Endothelial cell of umbilical vein (primary cell): Measurements from ENCODE around the gene FAM32A. TPM values are rescaled to one million over a fixed set of nuclear protein-coding genes. Genes with fewer than 3 reads are reported as not detected.
A peak's percentile ranks its signal among the peaks of the same experiment; 100 is the strongest.

Experiments
- BruUV-seq: library from RNA; stranded (reverse); fragments of 400-500 nt; replicated peaks from 2 replicates; lab custom pipeline; 2021; lab: Mats Ljungman, UMichigan
- CTCF ChIA-PET: fragments of 300-600, 350-600 bp; sonication (Branson Sonifier 250); formaldehyde crosslinking; loops from one replicate; lab custom pipeline; 2021; ENCODE audit warnings: antibody characterized with exemption, inconsistent platforms; lab: Charles Lee
- POLR2A ChIA-PET: fragments of 300-600, 350-600 bp; sonication (Branson Sonifier 250); formaldehyde crosslinking; loops from one replicate; lab custom pipeline; 2021; ENCODE audit warnings: antibody characterized with exemption, inconsistent platforms; lab: Charles Lee
- DNase-seq: peaks from one replicate; pipeline ENCODE4 v3.0.0-alpha.2; 2011; ENCODE audit warnings: low read depth, low spot score
- FAIRE-seq: peaks from 2 replicates; lab custom pipeline; 2011; peaks lifted over from hg19 to GRCh38; lab: Jason Lieb, UNC
- H2AFZ ChIP-seq: 2 replicates; pipeline ENCODE4 v1.6.0; 2012; ENCODE audit warnings: low read depth, low read length, control low read depth, inconsistent platforms
- H3K27ac ChIP-seq: 2 replicates; pipeline ENCODE4 v1.5.1; 2011; ENCODE audit warnings: low read depth, mild to moderate bottlenecking, control low read depth, low read length, moderate library complexity; ENCODE audit not compliant: insufficient read depth
- H3K27me3 ChIP-seq, 2 experiments: 2 replicates each; pipeline versions ENCODE4 v1.6.0 to v1.6.1; 2011; ENCODE audit warnings: low read length in 2 of 2, mixed read lengths in 1 of 2; ENCODE audit not compliant: control insufficient read depth in 2 of 2, insufficient read depth in 2 of 2
- H3K36me3 ChIP-seq, 2 experiments: 2 replicates in 1 of 2; 3 replicates in 1 of 2; pipeline ENCODE4 v1.5.1; 2011; ENCODE audit warnings: low read length in 2 of 2, mild to moderate bottlenecking in 1 of 2, moderate library complexity in 1 of 2; ENCODE audit not compliant: control insufficient read depth in 2 of 2, insufficient read depth in 2 of 2; ENCODE audit errors: extremely low read depth in 1 of 2
- H3K4me1 ChIP-seq: 3 replicates; pipeline ENCODE4 v1.5.1; 2011; ENCODE audit warnings: mild to moderate bottlenecking, low read length; ENCODE audit not compliant: control insufficient read depth, insufficient read depth; ENCODE audit errors: extremely low read depth
- H3K4me2 ChIP-seq: 2 replicates; pipeline ENCODE4 v1.6.1; 2011; ENCODE audit warnings: low read length, control low read depth, mixed read lengths; ENCODE audit not compliant: insufficient read depth
- H3K4me3 ChIP-seq, 3 experiments: fragments of 200-600 bp in 1 of 3; sonication (generic), shearing (Covaris generic) in 1 of 3; replicated peaks in 1 of 3; 2 replicates each; pipeline ENCODE4 v1.5.1; 2011 to 2016; ENCODE audit warnings: control low read depth in 3 of 3, low read length in 3 of 3, mild to moderate bottlenecking in 2 of 3, inconsistent platforms in 1 of 3, low read depth in 1 of 3, moderate library complexity in 1 of 3; ENCODE audit not compliant: insufficient read depth in 1 of 3
- H3K79me2 ChIP-seq: 2 replicates; pipeline ENCODE4 v1.6.0; 2012; ENCODE audit warnings: low read length, inconsistent platforms; ENCODE audit not compliant: control insufficient read depth, insufficient read depth
- H3K9ac ChIP-seq: replicated peaks from 2 replicates; pipeline ENCODE3; 2011; ENCODE audit warnings: low read length, control low read depth; ENCODE audit not compliant: insufficient read depth; ENCODE audit errors: extremely low read depth
- H3K9me1 ChIP-seq: replicated peaks from 3 replicates; pipeline ENCODE4 v1.6.0; 2011; ENCODE audit warnings: mild to moderate bottlenecking, low read length; ENCODE audit not compliant: control insufficient read depth, insufficient read depth; ENCODE audit errors: extremely low read depth
- H3K9me3 ChIP-seq: replicated peaks from 2 replicates; pipeline ENCODE4 v1.5.1; 2012; ENCODE audit warnings: low read length, inconsistent platforms; ENCODE audit not compliant: control insufficient read depth, insufficient read depth
- H4K20me1 ChIP-seq: replicated peaks from 2 replicates; pipeline ENCODE3; 2011; ENCODE audit warnings: mild to moderate bottlenecking, low read length; ENCODE audit not compliant: control insufficient read depth, insufficient read depth; ENCODE audit errors: extremely low read depth
- CTCF ChIP-seq, 2 donors: IDR thresholded peaks; 1 replicate in 1 of 2; 2 replicates in 1 of 2; pipeline ENCODE4 v1.5.1; 2011; ENCODE audit warnings: low read length in 2 of 2, mild to moderate bottlenecking in 2 of 2, moderate library complexity in 2 of 2, control low read depth in 1 of 2, inconsistent platforms in 1 of 2, low read depth in 1 of 2; ENCODE audit not compliant: insufficient read depth in 1 of 2; ENCODE audit errors: extremely low read depth in 1 of 2
- EZH2 ChIP-seq: IDR thresholded peaks from 2 replicates; pipeline ENCODE4 v1.6.1; 2012; ENCODE audit warnings: borderline replicate concordance, low read depth, mild to moderate bottlenecking, moderate library complexity, low read length, inconsistent platforms; ENCODE audit not compliant: severe bottlenecking
- FOS ChIP-seq: IDR thresholded peaks from 2 replicates; pipeline ENCODE4 v1.6.1; 2011; ENCODE audit warnings: mild to moderate bottlenecking, low read length, moderate library complexity, borderline replicate concordance; ENCODE audit not compliant: insufficient read depth
- GATA2 ChIP-seq: IDR thresholded peaks from 2 replicates; pipeline ENCODE4 v1.7.0; 2011; ENCODE audit warnings: low read depth, mild to moderate bottlenecking, moderate library complexity, mixed read lengths, low read length; ENCODE audit not compliant: insufficient read length, insufficient read depth
- JUN ChIP-seq: IDR thresholded peaks from 2 replicates; pipeline ENCODE4 v1.6.1; 2011; ENCODE audit warnings: borderline replicate concordance, low read depth; ENCODE audit not compliant: insufficient read length, insufficient read depth
- MYC ChIP-seq: IDR thresholded peaks from one replicate; pipeline ENCODE4 v1.6.1; 2011; ENCODE audit warnings: mild to moderate bottlenecking, low read depth, low read length
- POLR2A ChIP-seq: IDR thresholded peaks from 2 replicates; pipeline ENCODE4 v1.6.1; 2012; ENCODE audit warnings: low read depth, mild to moderate bottlenecking, control low read depth, low read length
- POLR2AphosphoS5 ChIP-seq: IDR thresholded peaks from 2 replicates; pipeline ENCODE4 v1.6.1; 2012; ENCODE audit warnings: low read depth, mild to moderate bottlenecking, control low read depth, low read length, moderate library complexity; ENCODE audit not compliant: insufficient read depth
- dilution Hi-C: fragments of 300-500 bp; cut with MboI; formaldehyde crosslinking; loops from one replicate; pipeline ENCODE4 v1.15.0; 2019; ENCODE audit warnings: low sequenced_read_pairs; ENCODE audit not compliant: extremely low pct_ligation_motif_present
- intact Hi-C: fragments of 100-400 bp; cut with micrococcal nuclease; formaldehyde crosslinking; loops from one replicate; pipeline ENCODE4 v1.10.0; 2022
- polyA plus RNA-seq, 4 experiments: library from polyadenylated mRNA; depleted of rRNA in 3 of 4; stranded (reverse) in 3 of 4; unstranded in 1 of 4; fragments of >200 nt; gene quantifications; 2 replicates each; pipeline versions ENCODE4 v1.2.1 to v1.2.3, GENCODE V29; 2011 to 2012; ENCODE audit warnings: missing spikeins in 1 of 4
- total RNA-seq: library from RNA; stranded (reverse); gene quantifications from 2 replicates; pipeline ENCODE4 v1.2.3, GENCODE V29; 2021
- TF ChIP-seq, protein P1 (sequence below): IDR thresholded peaks from 2 replicates; pipeline ENCODE4 v1.6.1; 2011; ENCODE audit not compliant: insufficient read depth, insufficient read length

Gene FAM32A
- total and polyA plus RNA-seq, 2 donors (not counting 3 experiments of a cell fraction or from before 2014, with no cell fraction given) = 82.8 to 130 TPM

DNA sequence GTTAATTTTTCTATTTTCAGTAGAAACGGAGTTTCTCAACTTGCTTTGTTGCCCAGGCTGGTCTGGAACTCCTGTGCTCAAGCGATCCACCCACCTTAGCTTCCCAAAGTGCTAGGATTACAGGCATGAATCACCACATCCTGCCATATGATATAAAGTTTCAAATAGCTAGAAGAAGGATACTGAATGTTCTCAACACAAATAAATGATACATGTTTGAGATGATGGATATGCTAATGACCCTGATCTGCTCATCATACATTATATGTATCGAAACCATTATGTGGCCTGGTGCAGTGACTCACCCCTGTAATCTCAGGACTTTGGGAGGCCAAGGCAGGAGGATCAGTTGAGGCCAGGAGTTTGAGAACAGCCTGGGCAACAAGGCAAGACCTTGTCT lies 23.4 kb upstream of the FAM32A start:
- H3K36me3 ChIP-seq = no peaks in the 10 kb centered on the region
- H3K4me3 ChIP-seq = no peak overlapping the region
- H3K79me2 ChIP-seq = no peaks in the 10 kb centered on the region
- no peaks in the 10 kb centered on the region for H3K9me3 ChIP-seq
- no peak overlapping the region for H3K9ac ChIP-seq
- peaks cover 11% of the 10 kb centered on the region for H3K4me1 ChIP-seq
- BruUV-seq = no TSS peak
- no peak overlapping the region for H3K27ac ChIP-seq
- dilution Hi-C loops (no loop called here), intact Hi-C loops (no loop called here)
- CTCF ChIA-PET = interaction anchor here (0.7 kb wide), 1 partner anchor 1596 kb away, joined by 4 read pairs; no protein-coding TSS in a partner anchor
- TF ChIP-seq EZH2 (no peak), FOS (peak; percentile 73), GATA2 (no peak)
- no peak overlapping the region for H2AFZ ChIP-seq
- H4K20me1 ChIP-seq = no peaks in the 10 kb centered on the region
- POLR2A ChIA-PET = interaction anchor here (0.8 kb wide), 1 partner anchor 707 kb away, joined by 6 read pairs; no protein-coding TSS in a partner anchor
- H3K4me2 ChIP-seq = no peak overlapping the region
- H3K27me3 ChIP-seq = no peaks in the 10 kb centered on the region
- peak; percentile 38 for DNase-seq
- peak; percentile 89 for FAIRE-seq
- no peaks in the 10 kb centered on the region for H3K9me1 ChIP-seq

- Histone ChIP-seq H3K4me3 (no peak overlapping the region), H2AFZ (no peak overlapping the region), H3K79me2 (no peaks in the 10 kb centered on the region), H3K27me3 (no peaks in the 10 kb centered on the region), H3K9me3 (no peaks in the 10 kb centered on the region), H3K4me1 (peaks cover 11% of the 10 kb centered on the region), H4K20me1 (no peaks in the 10 kb centered on the region), H3K4me2 (no peak overlapping the region), H3K36me3 (no peaks in the 10 kb centered on the region), H3K27ac (no peak overlapping the region), H3K9ac (no peak overlapping the region), H3K9me1 (no peaks in the 10 kb centered on the region)
- no TSS peak for BruUV-seq
- intact Hi-C loops (no loop called here), dilution Hi-C loops (no loop called here)
- no peak for DNase-seq
- POLR2A ChIA-PET = no interaction called here
- CTCF ChIA-PET = no interaction called here
- TF ChIP-seq, protein P1, sequence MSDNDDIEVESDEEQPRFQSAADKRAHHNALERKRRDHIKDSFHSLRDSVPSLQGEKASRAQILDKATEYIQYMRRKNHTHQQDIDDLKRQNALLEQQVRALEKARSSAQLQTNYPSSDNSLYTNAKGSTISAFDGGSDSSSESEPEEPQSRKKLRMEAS = no peak
- no peak for TF ChIP-seq GATA2
- TF ChIP-seq MYC = no peak
- no peak for TF ChIP-seq POLR2A
- no peak for TF ChIP-seq EZH2
- no peak for TF ChIP-seq CTCF (IDR thresholded peaks at IDR 0.05; ENCODE audit: extremely low read depth in 1 of 2, insufficient read depth in 1 of 2, low read depth in 1 of 2, low read length in 2 of 2)
- no peak for TF ChIP-seq POLR2AphosphoS5
- TF ChIP-seq FOS = no peak
- TF ChIP-seq JUN = no peak
- no peak for FAIRE-seq
Measured at GRCh38 chr19:16164222-16164890, 20.9 kb upstream of the FAM32A start.
